ENCODE data around the gene GPANK1. TPM values are rescaled to one million over a fixed set of nuclear protein-coding genes. Genes with fewer than 3 reads are reported as not detected.

Gene GPANK1
- total and polyA plus RNA-seq, 2 of the 13 experiments (the other 11 are each of a cell fraction or from before 2014, with no cell fraction given): 15.4 to 22.8 TPM

DNA sequence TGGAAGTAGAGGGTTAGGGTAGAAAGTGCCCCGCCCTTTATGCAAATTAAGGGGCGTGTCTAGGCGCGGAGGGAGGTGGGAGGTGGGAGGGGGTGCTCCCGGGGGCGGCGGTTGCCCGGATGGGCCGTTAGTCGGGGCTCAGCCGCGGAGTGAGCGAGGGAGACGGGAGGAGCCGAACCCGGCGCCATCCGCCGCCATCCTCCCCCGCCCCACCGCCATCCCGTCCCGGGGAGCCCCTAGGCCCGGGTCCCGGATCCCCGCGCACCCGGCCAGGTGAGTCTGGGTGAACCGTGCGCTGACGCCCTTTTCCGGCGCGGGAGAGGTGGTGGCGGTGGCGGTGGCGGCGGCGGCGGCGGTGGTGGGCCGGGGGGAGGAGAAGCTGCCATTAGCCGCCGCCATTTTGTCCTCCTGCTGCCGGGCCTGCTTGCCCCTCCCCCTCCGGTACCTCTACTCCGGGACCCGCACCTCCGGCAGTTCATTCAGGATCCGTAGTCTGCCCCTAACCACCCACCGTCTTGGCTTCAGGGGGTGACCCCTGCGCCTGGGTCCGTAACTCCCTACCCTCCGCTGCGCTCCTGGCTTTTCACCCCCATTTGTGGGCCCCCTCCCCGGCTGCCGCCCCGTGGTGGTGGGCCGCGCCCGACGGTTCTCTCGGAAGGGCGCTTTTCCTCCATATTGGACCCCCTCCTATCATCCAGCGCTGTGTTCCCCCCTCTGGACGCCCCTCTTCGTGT lies 44.0 kb downstream of the GPANK1 start, which contains the start of gene PRRC2A (continued):
- TF ChIP-seq, protein P1, sequence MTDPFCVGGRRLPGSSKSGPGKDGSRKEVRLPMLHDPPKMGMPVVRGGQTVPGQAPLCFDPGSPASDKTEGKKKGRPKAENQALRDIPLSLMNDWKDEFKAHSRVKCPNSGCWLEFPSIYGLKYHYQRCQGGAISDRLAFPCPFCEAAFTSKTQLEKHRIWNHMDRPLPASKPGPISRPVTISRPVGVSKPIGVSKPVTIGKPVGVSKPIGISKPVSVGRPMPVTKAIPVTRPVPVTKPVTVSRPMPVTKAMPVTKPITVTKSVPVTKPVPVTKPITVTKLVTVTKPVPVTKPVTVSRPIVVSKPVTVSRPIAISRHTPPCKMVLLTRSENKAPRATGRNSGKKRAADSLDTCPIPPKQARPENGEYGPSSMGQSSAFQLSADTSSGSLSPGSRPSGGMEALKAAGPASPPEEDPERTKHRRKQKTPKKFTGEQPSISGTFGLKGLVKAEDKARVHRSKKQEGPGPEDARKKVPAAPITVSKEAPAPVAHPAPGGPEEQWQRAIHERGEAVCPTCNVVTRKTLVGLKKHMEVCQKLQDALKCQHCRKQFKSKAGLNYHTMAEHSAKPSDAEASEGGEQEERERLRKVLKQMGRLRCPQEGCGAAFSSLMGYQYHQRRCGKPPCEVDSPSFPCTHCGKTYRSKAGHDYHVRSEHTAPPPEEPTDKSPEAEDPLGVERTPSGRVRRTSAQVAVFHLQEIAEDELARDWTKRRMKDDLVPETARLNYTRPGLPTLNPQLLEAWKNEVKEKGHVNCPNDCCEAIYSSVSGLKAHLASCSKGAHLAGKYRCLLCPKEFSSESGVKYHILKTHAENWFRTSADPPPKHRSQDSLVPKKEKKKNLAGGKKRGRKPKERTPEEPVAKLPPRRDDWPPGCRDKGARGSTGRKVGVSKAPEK (CRISPR knock-in tag; IDR thresholded peaks at IDR 0.05; ENCODE audit: borderline replicate concordance): 0 out of 2 replicates have a peak, but pooled peaks have one; percentile 33
- peak; percentile 44 for TF ChIP-seq RBM39 (IDR thresholded peaks at IDR 0.05; ENCODE audit: low read depth, low read length, poor library complexity, severe bottlenecking)
- TF ChIP-seq, protein P2, sequence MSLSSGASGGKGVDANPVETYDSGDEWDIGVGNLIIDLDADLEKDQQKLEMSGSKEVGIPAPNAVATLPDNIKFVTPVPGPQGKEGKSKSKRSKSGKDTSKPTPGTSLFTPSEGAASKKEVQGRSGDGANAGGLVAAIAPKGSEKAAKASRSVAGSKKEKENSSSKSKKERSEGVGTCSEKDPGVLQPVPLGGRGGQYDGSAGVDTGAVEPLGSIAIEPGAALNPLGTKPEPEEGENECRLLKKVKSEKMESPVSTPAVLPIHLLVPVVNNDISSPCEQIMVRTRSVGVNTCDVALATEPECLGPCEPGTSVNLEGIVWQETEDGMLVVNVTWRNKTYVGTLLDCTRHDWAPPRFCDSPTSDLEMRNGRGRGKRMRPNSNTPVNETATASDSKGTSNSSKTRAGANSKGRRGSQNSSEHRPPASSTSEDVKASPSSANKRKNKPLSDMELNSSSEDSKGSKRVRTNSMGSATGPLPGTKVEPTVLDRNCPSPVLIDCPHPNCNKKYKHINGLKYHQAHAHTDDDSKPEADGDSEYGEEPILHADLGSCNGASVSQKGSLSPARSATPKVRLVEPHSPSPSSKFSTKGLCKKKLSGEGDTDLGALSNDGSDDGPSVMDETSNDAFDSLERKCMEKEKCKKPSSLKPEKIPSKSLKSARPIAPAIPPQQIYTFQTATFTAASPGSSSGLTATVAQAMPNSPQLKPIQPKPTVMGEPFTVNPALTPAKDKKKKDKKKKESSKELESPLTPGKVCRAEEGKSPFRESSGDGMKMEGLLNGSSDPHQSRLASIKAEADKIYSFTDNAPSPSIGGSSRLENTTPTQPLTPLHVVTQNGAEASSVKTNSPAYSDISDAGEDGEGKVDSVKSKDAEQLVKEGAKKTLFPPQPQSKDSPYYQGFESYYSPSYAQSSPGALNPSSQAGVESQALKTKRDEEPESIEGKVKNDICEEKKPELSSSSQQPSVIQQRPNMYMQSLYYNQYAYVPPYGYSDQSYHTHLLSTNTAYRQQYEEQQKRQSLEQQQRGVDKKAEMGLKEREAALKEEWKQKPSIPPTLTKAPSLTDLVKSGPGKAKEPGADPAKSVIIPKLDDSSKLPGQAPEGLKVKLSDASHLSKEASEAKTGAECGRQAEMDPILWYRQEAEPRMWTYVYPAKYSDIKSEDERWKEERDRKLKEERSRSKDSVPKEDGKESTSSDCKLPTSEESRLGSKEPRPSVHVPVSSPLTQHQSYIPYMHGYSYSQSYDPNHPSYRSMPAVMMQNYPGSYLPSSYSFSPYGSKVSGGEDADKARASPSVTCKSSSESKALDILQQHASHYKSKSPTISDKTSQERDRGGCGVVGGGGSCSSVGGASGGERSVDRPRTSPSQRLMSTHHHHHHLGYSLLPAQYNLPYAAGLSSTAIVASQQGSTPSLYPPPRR (CRISPR knock-in tag; IDR thresholded peaks at IDR 0.05; ENCODE audit: borderline replicate concordance): no peak
- TF ChIP-seq ZNF547 (CRISPR knock-in tag; IDR thresholded peaks at IDR 0.05): peak; percentile 57
- no peak; the same call in none of the 2 replicates for TF ChIP-seq GZF1 (CRISPR knock-in tag; IDR thresholded peaks at IDR 0.05)
- TF ChIP-seq ZIK1 (CRISPR knock-in tag; IDR thresholded peaks at IDR 0.05; ENCODE audit: borderline replicate concordance, low read depth): no peak
- TF ChIP-seq CBX2 (IDR thresholded peaks at IDR 0.05; ENCODE audit: low read depth, low read length): no peak
- 0 out of 2 replicates have a peak, but pooled peaks have one; percentile 21 for TF ChIP-seq CBX2 (CRISPR knock-in tag; IDR thresholded peaks at IDR 0.05; ENCODE audit: low read depth)
- TF ChIP-seq, protein P3, sequence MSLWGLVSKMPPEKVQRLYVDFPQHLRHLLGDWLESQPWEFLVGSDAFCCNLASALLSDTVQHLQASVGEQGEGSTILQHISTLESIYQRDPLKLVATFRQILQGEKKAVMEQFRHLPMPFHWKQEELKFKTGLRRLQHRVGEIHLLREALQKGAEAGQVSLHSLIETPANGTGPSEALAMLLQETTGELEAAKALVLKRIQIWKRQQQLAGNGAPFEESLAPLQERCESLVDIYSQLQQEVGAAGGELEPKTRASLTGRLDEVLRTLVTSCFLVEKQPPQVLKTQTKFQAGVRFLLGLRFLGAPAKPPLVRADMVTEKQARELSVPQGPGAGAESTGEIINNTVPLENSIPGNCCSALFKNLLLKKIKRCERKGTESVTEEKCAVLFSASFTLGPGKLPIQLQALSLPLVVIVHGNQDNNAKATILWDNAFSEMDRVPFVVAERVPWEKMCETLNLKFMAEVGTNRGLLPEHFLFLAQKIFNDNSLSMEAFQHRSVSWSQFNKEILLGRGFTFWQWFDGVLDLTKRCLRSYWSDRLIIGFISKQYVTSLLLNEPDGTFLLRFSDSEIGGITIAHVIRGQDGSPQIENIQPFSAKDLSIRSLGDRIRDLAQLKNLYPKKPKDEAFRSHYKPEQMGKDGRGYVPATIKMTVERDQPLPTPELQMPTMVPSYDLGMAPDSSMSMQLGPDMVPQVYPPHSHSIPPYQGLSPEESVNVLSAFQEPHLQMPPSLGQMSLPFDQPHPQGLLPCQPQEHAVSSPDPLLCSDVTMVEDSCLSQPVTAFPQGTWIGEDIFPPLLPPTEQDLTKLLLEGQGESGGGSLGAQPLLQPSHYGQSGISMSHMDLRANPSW (CRISPR knock-in tag; IDR thresholded peaks at IDR 0.05; ENCODE audit: borderline replicate concordance): 0 out of 2 replicates have a peak, but pooled peaks have one; percentile 44
- TF ChIP-seq KDM2A (CRISPR knock-in tag; IDR thresholded peaks at IDR 0.05; ENCODE audit: borderline replicate concordance, low read depth): peak; percentile 77; the same call in 1 of the 2 replicates
- no peak for TF ChIP-seq CENPX (CRISPR knock-in tag; IDR thresholded peaks at IDR 0.05)
- TF ChIP-seq, protein P4, sequence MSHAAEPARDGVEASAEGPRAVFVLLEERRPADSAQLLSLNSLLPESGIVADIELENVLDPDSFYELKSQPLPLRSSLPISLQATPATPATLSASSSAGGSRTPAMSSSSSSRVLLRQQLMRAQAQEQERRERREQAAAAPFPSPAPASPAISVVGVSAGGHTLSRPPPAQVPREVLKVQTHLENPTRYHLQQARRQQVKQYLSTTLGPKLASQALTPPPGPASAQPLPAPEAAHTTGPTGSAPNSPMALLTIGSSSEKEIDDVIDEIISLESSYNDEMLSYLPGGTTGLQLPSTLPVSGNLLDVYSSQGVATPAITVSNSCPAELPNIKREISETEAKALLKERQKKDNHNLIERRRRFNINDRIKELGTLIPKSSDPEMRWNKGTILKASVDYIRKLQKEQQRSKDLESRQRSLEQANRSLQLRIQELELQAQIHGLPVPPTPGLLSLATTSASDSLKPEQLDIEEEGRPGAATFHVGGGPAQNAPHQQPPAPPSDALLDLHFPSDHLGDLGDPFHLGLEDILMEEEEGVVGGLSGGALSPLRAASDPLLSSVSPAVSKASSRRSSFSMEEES (CRISPR knock-in tag; IDR thresholded peaks at IDR 0.05): no peak
- TF ChIP-seq ZNF883 (CRISPR knock-in tag; IDR thresholded peaks at IDR 0.05; ENCODE audit: not compliant biosample characterization): no peak
- TF ChIP-seq ZNF670 (CRISPR knock-in tag; IDR thresholded peaks at IDR 0.05; ENCODE audit: borderline replicate concordance): 0 out of 2 replicates have a peak, but pooled peaks have one; percentile 10
- TF ChIP-seq ZNF672 (CRISPR knock-in tag; IDR thresholded peaks at IDR 0.05): no peak

All from HepG2 (cell line).